GM19099 (cell line): ENCODE measurements around the gene SLC12A4.

Source experiments
- POLR2A ChIP-seq: IDR thresholded peaks from 3 replicates; pipeline ENCODE4 v1.6.1; 2011; ENCODE audit warnings: low read depth; ENCODE audit not compliant: insufficient read length; ENCODE audit errors: extremely low read depth

SLC12A4 gene

DNA sequence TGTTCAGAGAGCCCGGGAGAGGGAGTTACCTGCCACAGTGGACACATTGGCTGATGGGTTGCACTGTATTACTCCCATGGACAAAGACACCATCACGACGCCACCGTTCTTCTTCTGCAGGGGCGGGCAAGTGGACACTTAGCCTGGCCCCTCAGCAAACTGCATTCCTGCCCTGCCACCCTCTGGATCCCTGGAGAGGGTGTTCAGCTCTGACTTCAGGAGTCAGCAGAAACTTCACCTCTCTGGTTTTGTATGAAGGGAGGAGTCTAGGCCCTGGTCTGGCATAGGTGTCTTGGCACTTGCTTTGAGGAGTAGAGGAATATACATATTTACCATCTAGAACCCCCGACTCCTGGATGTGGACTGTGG, 21.6 kb upstream of the SLC12A4 start:
- no peak for TF ChIP-seq POLR2A

DNA sequence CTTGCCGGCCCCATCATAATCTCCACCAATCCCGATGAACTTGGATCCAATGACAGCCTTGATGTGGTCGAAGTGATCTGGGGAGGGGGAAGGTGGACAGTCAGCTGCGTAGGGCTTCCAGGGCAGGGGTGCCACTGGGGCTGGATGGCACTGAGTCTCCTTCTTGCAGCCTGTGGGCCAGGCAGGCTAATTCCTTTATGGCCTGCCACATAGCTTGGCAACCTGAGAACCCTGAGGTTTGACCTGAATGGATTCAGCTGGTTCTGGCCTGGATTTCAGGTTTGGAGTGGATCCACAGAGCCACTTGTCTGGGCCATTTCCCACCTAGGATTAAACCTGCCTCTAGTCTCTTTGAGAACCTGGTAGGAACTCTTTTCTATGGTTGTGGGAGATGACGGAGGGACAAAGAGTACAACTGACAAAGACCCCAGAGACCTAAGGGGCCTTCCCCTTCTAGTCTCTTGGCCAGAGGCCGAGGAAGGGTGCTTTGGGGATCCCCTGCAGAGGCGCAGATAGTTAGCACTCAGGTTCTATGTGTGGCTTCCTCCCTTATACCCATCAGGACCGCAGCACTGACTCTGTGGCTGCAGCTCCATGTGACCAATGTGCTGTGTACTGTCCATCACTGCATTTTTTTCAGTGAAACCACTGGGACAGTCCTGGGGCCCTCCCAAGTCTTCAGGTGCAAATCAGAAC, 21.0 kb upstream of the SLC12A4 start:
- no peak for TF ChIP-seq POLR2A

DNA sequence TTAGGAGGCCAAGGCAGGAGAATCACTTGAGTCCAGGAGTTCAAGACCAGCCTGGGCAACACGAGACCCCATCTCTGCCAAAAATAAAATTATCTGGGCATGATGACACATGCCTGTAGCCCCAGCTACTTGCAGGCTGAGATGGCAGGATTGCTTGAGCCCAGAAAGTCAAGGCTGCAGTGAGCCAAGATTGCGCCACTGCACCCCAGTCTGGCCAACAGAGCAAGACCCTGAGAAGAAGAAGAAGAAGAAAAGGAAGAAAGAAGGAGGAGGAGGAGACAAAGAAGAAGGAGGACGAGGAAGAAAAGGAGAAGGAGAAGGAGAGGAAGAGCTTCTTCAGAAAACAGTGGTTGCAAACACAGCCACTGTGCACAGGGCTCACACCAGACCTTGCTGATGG, 20.2 kb upstream of the SLC12A4 start:
- TF ChIP-seq POLR2A, result no peak

DNA sequence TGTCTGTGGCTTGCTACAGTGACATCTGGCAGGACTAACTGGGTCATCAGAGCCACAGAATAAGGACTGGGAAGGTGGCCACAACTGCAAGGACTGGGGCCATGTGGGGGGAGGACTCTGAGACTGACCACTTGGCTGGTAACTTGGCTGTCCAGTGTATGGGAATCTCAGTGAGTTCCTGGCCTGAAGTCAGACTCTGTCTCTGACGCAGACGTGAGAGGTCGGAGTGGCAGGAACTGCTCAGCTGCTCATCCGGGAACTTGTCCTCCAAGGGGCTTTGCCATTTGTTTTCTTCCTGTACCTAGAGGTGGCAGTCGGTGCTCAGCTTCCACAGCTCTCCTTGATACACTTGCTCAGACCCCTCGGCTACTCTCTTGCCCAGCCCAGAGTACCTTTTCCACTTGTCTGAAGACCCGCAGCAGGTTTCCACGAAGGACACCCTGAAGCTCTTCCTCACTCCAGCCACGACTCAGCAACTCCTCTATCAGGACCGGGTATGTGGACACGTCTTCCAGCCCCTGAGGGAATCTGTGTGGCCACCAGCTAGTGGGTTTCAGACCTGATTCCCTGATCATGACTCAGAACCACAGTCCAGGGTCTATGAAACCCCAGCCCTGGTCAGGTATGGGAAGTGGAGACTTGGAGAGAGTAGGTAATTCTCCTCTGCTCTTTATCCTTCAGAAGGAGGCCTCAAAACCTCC, 19.2 kb upstream of the SLC12A4 start:
- no peak for TF ChIP-seq POLR2A

- no peak for TF ChIP-seq POLR2A
Observed at GRCh38 chr16:67986949-67987348, 18.5 kb upstream of the SLC12A4 start.

GRCh38 chr16:67982011-67982696, 13.7 kb upstream of the SLC12A4 start:
- no peak for TF ChIP-seq POLR2A

DNA sequence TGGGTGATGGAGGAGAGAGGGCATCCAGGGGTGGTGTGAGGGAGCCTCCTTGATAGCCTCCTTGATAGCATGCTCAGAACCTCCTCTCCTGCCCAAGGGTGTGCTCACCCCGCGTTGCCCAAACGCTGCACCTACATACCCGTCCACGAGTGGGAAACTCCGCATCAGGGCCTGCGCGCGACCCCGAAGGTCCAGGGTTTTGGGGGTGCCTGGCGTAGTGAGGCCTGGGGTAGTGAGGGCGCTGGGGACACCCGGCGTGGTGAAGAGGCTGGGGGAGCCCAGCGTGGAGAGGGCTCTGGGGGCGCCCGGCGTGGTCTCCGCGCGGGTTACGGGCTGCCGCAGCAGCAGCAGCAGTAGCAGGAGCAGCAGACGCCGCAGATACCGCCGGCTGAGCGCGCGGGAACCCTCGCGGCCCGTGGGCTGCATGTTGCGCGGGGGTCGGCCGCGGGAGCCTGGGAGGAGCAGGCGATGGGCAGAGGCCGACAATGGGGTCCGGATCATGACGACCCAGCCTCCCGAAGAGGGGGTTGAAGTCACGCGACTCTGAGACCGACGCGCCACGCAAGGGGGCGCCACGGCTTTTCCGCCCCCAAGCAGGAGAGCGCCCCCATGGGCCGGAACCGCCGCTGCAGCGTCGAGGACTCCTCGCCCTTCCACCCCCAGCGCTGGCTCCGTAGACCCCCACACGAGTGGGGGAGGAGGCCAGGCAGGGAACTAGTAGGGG, 11.7 kb upstream of the SLC12A4 start, which contains the start of gene DPEP3:
Gene DPEP3 (minus strand): TSS at position 545 of the 724 bp plus-strand sequence. CDS start 119 bp downstream, at position 426.
- TF ChIP-seq POLR2A, result no peak

DNA sequence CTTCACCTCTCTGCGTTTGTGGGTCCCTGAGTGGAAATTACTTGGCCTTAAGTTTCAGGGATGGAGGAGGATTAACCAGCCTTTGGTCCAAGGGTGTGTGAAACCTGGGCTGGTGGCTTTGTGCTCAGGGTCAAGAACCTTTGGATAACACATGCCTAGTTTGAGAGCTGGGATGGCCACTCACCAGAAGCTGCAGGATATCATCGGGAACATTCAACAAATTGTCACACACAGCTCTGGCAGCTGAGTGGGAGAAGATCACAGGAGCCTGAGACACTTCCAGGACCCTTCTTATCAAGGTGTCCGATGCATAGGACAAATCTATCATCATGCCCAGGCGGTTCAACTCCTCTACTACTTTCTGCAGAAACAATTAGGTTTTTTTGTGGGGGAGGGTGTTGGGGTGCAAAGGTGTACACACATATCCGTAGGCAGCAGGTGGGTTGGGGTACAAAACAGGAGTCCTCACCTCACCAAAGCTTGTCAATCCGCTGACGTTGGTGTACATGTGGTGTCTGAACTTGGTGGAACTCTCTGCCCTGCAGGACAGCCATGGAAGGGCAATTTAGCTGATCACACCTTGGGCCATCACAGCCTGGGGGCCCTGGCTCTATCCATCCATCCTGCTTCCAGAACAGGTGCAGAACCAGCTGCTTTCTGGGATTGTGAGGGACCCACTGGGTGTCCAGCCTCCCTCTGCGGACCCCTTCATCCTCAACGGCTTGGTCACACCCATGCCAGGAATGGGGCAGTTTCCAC, 9.2 kb upstream of the SLC12A4 start:
- no peak for TF ChIP-seq POLR2A

DNA sequence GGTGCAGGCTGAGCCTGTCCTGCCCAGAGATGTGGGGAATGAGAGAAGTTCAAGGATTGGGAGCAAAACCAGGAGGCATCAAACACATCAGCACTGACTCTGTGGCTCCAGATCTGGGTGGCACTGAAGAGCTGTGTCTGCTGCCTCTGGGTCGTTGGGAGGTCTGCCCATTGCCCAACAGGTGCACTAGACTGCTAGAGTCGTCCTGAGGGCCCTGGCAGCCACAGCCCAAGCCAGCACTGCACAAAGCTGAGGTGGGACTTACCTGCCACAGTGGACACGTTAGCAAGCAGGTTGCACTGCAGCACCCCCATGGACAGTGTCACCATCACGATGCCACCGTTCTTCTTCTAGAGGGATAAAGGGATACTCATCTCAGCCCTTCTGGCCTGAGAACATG, 8.6 kb upstream of the SLC12A4 start:
- TF ChIP-seq POLR2A, result no peak

DNA sequence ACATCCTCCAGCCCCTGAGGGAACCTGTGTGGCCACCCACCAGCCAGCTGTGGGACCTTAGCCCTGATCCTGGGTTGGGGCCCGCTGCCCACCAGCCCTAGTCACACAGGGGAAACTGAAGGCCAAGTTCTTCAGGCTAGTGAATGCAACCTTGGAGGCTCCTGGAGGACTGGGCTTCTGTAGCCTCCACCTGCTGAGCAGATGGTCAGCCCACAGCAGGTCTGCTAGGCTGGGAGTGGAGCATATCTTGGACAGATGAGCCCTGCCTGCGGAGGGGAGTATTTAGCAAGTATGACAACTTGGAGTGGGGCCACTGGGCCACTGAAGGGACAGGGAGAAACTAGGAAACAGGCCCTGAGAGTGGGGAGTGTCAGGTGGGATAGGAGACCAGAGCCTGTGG, 7.8 kb upstream of the SLC12A4 start:
- no peak for TF ChIP-seq POLR2A

GRCh38 chr16:67975321-67976105, 7.1 kb upstream of the SLC12A4 start:
- TF ChIP-seq POLR2A, result no peak

DNA sequence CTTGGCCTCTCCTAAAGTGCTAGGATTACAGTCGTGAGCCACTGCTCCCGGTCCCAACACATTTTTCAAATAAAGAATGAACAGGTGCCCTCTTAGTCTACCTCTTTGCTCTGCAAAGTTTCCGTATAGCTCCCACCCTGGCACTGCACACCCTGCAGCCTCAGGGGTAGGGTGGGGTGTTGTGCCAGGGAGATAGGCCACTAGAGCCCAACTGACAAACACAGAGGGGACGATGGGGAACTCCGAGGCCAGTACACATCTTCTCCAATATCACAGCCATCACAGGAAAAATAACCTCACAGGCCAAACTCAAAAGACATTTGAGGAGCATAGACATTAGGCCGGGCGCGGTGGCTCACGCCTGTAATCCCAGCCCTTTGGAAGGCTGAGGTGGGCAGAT, 2.7 kb upstream of the SLC12A4 start:
- TF ChIP-seq POLR2A, result no peak

DNA sequence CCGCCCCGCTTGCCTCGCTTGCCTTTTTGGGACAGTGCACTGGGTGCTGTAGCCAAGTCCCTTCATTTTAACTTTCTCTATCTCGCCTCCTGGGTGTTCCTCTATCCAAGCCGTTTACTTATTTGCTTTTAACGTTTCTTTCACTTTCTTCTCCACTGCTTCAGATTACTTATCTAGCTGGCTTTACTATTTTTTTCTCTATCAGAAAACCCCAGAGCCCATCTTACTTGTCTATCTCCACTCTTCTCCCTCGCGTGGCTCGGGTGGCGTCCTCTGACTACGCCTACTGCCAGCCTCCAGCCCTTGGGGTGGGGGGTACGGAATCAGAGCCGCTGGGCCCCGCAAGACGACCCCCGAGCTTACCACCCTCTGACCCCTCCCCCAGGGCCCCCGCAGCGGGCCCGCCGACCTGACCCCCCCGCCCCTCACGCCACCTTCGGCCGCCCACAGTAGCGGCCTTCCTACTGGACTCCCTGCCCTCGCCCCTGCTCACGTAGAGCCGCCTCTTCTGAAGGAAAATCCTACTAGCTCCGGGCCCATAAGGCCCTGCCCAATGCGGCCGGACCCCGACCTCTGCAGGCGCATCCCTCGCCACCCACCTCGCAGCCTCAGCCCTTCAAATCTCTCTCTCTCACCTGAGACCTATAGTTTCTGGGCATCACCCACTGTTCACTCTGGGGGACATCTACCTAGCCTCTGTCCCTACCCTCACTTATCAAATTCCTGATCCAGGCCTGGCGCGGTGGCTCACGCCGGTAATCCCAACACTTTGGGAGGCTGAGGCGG, 1.0 kb upstream of the SLC12A4 start:
- TF ChIP-seq POLR2A, result no peak
